ENCODE measurements around the gene MN1.

Gene MN1

DNA sequence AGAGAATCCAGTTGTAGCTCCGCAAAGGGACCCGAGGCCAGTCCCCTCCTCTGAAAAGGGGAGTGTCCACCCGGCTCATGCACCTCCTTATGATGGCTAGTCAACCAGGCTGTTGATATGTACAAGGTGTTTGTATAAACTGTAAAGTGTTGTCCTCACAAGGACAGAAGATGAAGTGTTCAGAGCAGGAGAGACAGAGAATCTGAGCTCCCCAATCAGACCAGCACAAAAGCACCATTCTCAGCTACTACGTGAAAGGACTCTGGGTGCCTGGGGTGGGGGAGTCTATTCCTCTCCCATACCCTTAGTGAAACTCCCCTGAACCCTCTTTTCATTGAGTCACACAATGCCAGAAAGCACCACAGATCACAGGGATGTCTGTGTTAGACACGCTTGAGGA, 49.4 kb downstream of the MN1 start:
- H3K4me2 ChIP-seq (ENCODE audit: insufficient read depth, low read length): no peak overlapping the region
- H3K36me3 ChIP-seq (ENCODE audit: insufficient read depth, low read length): no peaks in the 10 kb centered on the region
- no peak overlapping the region for H2AFZ ChIP-seq (ENCODE audit: low read depth, low read length)
- H3K79me2 ChIP-seq (ENCODE audit: insufficient read depth, low read length): no peaks in the 10 kb centered on the region
- ATAC-seq (ENCODE audit: insufficient read depth, low read depth) (no peak), DNase-seq (no peak)
- H3K27me3 ChIP-seq (ENCODE audit: insufficient read depth, low read length, poor library complexity): peaks cover 18% of the 10 kb centered on the region
- TF ChIP-seq, protein P1, sequence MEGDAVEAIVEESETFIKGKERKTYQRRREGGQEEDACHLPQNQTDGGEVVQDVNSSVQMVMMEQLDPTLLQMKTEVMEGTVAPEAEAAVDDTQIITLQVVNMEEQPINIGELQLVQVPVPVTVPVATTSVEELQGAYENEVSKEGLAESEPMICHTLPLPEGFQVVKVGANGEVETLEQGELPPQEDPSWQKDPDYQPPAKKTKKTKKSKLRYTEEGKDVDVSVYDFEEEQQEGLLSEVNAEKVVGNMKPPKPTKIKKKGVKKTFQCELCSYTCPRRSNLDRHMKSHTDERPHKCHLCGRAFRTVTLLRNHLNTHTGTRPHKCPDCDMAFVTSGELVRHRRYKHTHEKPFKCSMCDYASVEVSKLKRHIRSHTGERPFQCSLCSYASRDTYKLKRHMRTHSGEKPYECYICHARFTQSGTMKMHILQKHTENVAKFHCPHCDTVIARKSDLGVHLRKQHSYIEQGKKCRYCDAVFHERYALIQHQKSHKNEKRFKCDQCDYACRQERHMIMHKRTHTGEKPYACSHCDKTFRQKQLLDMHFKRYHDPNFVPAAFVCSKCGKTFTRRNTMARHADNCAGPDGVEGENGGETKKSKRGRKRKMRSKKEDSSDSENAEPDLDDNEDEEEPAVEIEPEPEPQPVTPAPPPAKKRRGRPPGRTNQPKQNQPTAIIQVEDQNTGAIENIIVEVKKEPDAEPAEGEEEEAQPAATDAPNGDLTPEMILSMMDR (IDR thresholded peaks at IDR 0.05; ENCODE audit: borderline replicate concordance, extremely low read depth, low read length, poor library complexity, severe bottlenecking): no peak
- TF ChIP-seq EZH2 (IDR thresholded peaks at IDR 0.05; ENCODE audit: borderline replicate concordance, low read depth, low read length, severe bottlenecking): no peak
- no peak overlapping the region for H3K9ac ChIP-seq (ENCODE audit: low read depth, low read length)
- H3K4me1 ChIP-seq (ENCODE audit: insufficient read depth, low read length): no peaks in the 10 kb centered on the region
- no peak overlapping the region for H3K27ac ChIP-seq (ENCODE audit: low read length)
- H3K4me3 ChIP-seq (ENCODE audit: low read depth in 1 of 2, low read length in 2 of 2): no peak overlapping the region
- H3K9me3 ChIP-seq (ENCODE audit: insufficient read depth, low read length, severe bottlenecking): no peaks in the 10 kb centered on the region
- no peaks in the 10 kb centered on the region for H4K20me1 ChIP-seq (ENCODE audit: insufficient read depth, low read length)

DNA sequence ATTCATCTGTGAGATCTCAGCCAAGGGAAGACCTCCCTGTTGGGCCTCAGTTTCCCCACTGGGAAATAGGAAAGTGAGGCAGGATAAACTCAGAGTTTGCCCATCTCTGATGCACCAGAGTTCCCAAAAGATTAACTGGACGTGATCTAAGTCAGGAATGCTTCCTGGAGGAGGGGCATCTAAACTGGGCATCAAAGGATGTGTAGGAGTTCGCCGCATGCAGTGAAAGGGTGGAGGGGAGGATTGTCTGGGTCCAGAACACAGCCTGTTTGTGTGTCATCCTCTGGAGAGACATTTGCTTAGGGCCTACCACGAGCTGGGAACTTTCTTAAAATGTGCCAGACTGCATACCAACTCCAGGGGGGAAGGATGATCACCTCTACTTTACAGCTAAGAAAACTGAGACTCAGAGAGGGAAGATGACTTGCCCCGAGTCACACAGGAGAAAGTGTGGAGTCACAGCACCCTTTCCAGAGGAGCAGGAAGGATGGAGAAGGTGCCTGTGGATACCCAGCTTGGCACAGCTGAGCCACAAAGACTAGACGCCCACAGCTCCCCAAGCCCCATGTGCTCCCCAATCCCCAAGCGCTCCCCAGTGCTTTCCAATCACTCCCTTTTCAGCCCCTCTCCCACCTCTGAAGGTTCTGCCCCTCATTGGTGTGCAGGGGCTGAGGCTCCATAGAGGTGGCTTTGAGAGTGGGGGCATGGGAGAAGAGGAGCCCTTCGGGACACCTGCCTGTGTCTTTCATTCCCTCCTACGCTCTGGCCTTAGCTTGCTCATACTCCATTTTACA, 50.1 kb downstream of the MN1 start:
- Histone ChIP-seq H2AFZ (ENCODE audit: low read depth, low read length) (no peak overlapping the region), H3K9ac (ENCODE audit: low read depth, low read length) (no peak overlapping the region), H3K4me1 (ENCODE audit: insufficient read depth, low read length) (no peaks in the 10 kb centered on the region), H3K27me3 (ENCODE audit: insufficient read depth, low read length, poor library complexity) (peaks cover 18% of the 10 kb centered on the region), H3K36me3 (ENCODE audit: insufficient read depth, low read length) (no peaks in the 10 kb centered on the region), H3K27ac (ENCODE audit: low read length) (no peak overlapping the region), H4K20me1 (ENCODE audit: insufficient read depth, low read length) (no peaks in the 10 kb centered on the region), H3K79me2 (ENCODE audit: insufficient read depth, low read length) (no peaks in the 10 kb centered on the region), H3K9me3 (ENCODE audit: insufficient read depth, low read length, severe bottlenecking) (no peaks in the 10 kb centered on the region), H3K4me2 (ENCODE audit: insufficient read depth, low read length) (no peak overlapping the region), H3K4me3 (ENCODE audit: low read depth in 1 of 2, low read length in 2 of 2) (no peak overlapping the region)
- DNase-seq (no peak), ATAC-seq (ENCODE audit: insufficient read depth, low read depth) (no peak)
- TF ChIP-seq EZH2 (IDR thresholded peaks at IDR 0.05; ENCODE audit: borderline replicate concordance, low read depth, low read length, severe bottlenecking): no peak
- TF ChIP-seq, protein P1 (IDR thresholded peaks at IDR 0.05; ENCODE audit: borderline replicate concordance, extremely low read depth, low read length, poor library complexity, severe bottlenecking): no peak

DNA sequence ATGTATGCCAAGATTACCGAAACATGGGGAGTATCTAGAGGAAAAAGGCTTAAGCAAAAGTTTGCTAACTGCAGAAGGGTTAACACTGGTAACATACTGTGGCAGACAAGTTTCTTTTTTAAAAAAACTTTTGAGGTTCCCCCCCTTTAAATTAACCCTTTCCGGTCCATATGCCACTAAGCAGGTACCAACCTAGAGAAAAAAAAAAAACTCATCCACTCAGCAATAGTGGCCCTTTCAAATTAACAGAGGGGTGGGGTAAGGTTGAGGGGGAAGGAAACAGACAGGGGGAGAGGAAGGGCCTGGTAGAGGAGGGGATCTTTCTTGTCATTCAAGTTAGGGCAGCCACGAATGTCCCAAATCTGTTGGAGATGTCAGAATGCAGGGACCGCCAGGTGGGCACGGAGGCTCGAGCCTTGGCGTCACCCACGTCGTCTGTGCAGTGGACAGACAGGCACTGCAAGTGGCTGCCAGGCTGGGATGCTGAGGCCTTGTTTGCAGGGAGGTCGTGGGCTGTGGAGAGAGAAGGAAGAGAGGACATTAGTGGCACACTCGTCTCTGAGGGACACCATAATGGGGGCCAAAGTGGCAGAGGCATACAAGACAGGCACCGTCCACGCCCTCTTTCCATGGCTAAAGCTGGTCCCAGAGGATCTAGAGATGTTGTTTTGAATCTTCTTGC, 50.8 kb downstream of the MN1 start:
- no peaks in the 10 kb centered on the region for H3K36me3 ChIP-seq (ENCODE audit: insufficient read depth, low read length)

More for the DNA sequence above, 50.8 kb downstream of the MN1 start:
- Histone ChIP-seq H3K4me2 (ENCODE audit: insufficient read depth, low read length) (no peak overlapping the region), H3K9ac (ENCODE audit: low read depth, low read length) (no peak overlapping the region), H3K27me3 (ENCODE audit: insufficient read depth, low read length, poor library complexity) (peaks cover 18% of the 10 kb centered on the region), H3K79me2 (ENCODE audit: insufficient read depth, low read length) (no peaks in the 10 kb centered on the region), H3K4me3 (ENCODE audit: low read depth in 1 of 2, low read length in 2 of 2) (no peak overlapping the region), H2AFZ (ENCODE audit: low read depth, low read length) (no peak overlapping the region), H3K9me3 (ENCODE audit: insufficient read depth, low read length, severe bottlenecking) (no peaks in the 10 kb centered on the region), H3K27ac (ENCODE audit: low read length) (no peak overlapping the region), H4K20me1 (ENCODE audit: insufficient read depth, low read length) (no peaks in the 10 kb centered on the region), H3K4me1 (ENCODE audit: insufficient read depth, low read length) (no peaks in the 10 kb centered on the region)
- no peak for DNase-seq
- no peak for ATAC-seq (ENCODE audit: insufficient read depth, low read depth)
- TF ChIP-seq, protein P1 (IDR thresholded peaks at IDR 0.05; ENCODE audit: borderline replicate concordance, extremely low read depth, low read length, poor library complexity, severe bottlenecking): no peak
- no peak for TF ChIP-seq EZH2 (IDR thresholded peaks at IDR 0.05; ENCODE audit: borderline replicate concordance, low read depth, low read length, severe bottlenecking)
